Esophagus muscularis mucosa (tissue), 3 donors: ENCODE results near the gene ZBTB7B.

Source experiments
- CTCF ChIP-seq, 3 experiments: fragments of 200-600 bp in 2 of 3; fragments of 450-650 bp in 1 of 3; sonication (generic) in 2 of 3; IDR thresholded peaks; one replicate each; pipeline ENCODE4 v1.5.1; 2017 to 2019; ENCODE audit warnings: antibody characterized with exemption in 3 of 3, mild to moderate bottlenecking in 2 of 3, moderate library complexity in 1 of 3
- POLR2A ChIP-seq: fragments of 450-650 bp; IDR thresholded peaks from one replicate; pipeline ENCODE4 v1.6.1; 2017; ENCODE audit warnings: antibody characterized with exemption, moderate library complexity, mild to moderate bottlenecking, low read depth

GRCh38 chr1:154970631-154971340, 31.8 kb upstream of the ZBTB7B start, which contains the start of gene SHC1:
- no peak for TF ChIP-seq CTCF (IDR thresholded peaks at IDR 0.05)
- TF ChIP-seq POLR2A, result peak; percentile 94
